Upper lobe of right lung (tissue), 1 donor: ENCODE results near the gene TSEN54. TPM values are rescaled to one million over a fixed set of nuclear protein-coding genes. Genes with fewer than 3 reads are reported as not detected.

ENCODE experiments used
- ATAC-seq: fragments of 200-7000 bp; cut with Tn5 transposase; one replicate; pipeline ENCODE4 v1.9.1; 2020; ENCODE audit warnings: mild to moderate bottlenecking, moderate library complexity
- DNase-seq: peaks from one replicate; pipeline ENCODE4 v3.0.0-alpha.2; 2020
- H3K27ac ChIP-seq: fragments of 200-600 bp; one replicate; pipeline ENCODE4 v1.8.0; 2022
- H3K27me3 ChIP-seq: fragments of 200-600 bp; one replicate; pipeline ENCODE4 v1.8.0; 2022; ENCODE audit warnings: mild to moderate bottlenecking
- H3K36me3 ChIP-seq: fragments of 200-600 bp; one replicate; pipeline ENCODE4 v1.8.0; 2022
- H3K4me1 ChIP-seq: fragments of 200-600 bp; one replicate; pipeline ENCODE4 v1.8.0; 2022
- H3K4me3 ChIP-seq: fragments of 200-600 bp; one replicate; pipeline ENCODE4 v1.8.0; 2022; ENCODE audit warnings: mild to moderate bottlenecking
- H3K9me3 ChIP-seq: fragments of 200-600 bp; one replicate; pipeline ENCODE4 v1.8.0; 2022
- CTCF ChIP-seq: fragments of 200-600 bp; IDR thresholded peaks from one replicate; pipeline ENCODE4 v1.8.0; 2022; ENCODE audit warnings: antibody characterized with exemption
- intact Hi-C: fragments of 100-400 bp; cut with DNase I; formaldehyde crosslinking; loops from one replicate; pipeline ENCODE4 v1.11.0; 2022
- total RNA-seq: library from RNA; stranded (reverse); fragmentation: NEBNext Ultra II Directional; extraction: Animal tissue kit (Norgen Biotek cat#: 25700); gene quantifications from one replicate; pipeline ENCODE4 v1.2.1, GENCODE V29; 2021
- donor health status: DM: no; HTN: yes; CAD: no; lungs with severe emphysema.

TSEN54 gene
- total RNA-seq, 1 donor from 2014 or later = 21.6 TPM

- no peak for ATAC-seq
- no peaks in the 10 kb centered on the region for H3K9me3 ChIP-seq
- TF ChIP-seq CTCF = no peak
- H3K27me3 ChIP-seq = no peaks in the 10 kb centered on the region
- peaks cover 33% of the 10 kb centered on the region for H3K36me3 ChIP-seq
- intact Hi-C loops = no loop called here
- no peaks in the 10 kb centered on the region for H3K4me1 ChIP-seq
- DNase-seq = no peak
- H3K27ac ChIP-seq = no peak overlapping the region
- no peak overlapping the region for H3K4me3 ChIP-seq
Measured at GRCh38 chr17:75568412-75569255, 52.3 kb downstream of the TSEN54 start.

- Histone ChIP-seq H3K27me3 (no peaks in the 10 kb centered on the region), H3K4me3 (no peak overlapping the region), H3K27ac (no peak overlapping the region), H3K4me1 (no peaks in the 10 kb centered on the region), H3K36me3 (peaks cover 18% of the 10 kb centered on the region), H3K9me3 (no peaks in the 10 kb centered on the region)
- ATAC-seq (no peak), DNase-seq (no peak)
- TF ChIP-seq CTCF = no peak
- intact Hi-C loops = no loop called here
Measured at GRCh38 chr17:75570034-75570676, 53.8 kb downstream of the TSEN54 start.

GRCh38 chr17:75570772-75571171 lies 54.4 kb downstream of the TSEN54 start:
- no peak for DNase-seq
- Histone ChIP-seq H3K9me3 (no peaks in the 10 kb centered on the region), H3K27me3 (no peaks in the 10 kb centered on the region), H3K36me3 (peaks cover 12% of the 10 kb centered on the region), H3K4me3 (no peak overlapping the region), H3K27ac (peak overlapping the region; percentile 66), H3K4me1 (no peaks in the 10 kb centered on the region)
- no peak for ATAC-seq
- TF ChIP-seq CTCF = no peak
- intact Hi-C loops = no loop called here

GRCh38 chr17:75571197-75571884 lies 55.0 kb downstream of the TSEN54 start:
- DNase-seq (peak; percentile 67), ATAC-seq (peak; percentile 80)
- Histone ChIP-seq H3K4me1 (no peaks in the 10 kb centered on the region), H3K27ac (peak overlapping the region; percentile 66), H3K9me3 (no peaks in the 10 kb centered on the region), H3K4me3 (no peak overlapping the region), H3K27me3 (no peaks in the 10 kb centered on the region), H3K36me3 (peaks cover 6% of the 10 kb centered on the region)
- intact Hi-C loops = no loop called here
- no peak for TF ChIP-seq CTCF

GRCh38 chr17:75571885-75572215 lies 55.5 kb downstream of the TSEN54 start:
- Histone ChIP-seq H3K36me3 (peaks cover 1% of the 10 kb centered on the region), H3K9me3 (no peaks in the 10 kb centered on the region), H3K27me3 (no peaks in the 10 kb centered on the region), H3K27ac (peak overlapping the region; percentile 66), H3K4me3 (no peak overlapping the region), H3K4me1 (no peaks in the 10 kb centered on the region)
- ATAC-seq (no peak), DNase-seq (no peak)
- intact Hi-C loops = no loop called here
- TF ChIP-seq CTCF = no peak
